A549 (cell line): ENCODE data around the gene CNDP1.

Experiments used
- CBX2 ChIP-seq: fragments of 200-600 bp; sonication (generic); IDR thresholded peaks from 2 replicates; pipeline ENCODE4 v1.6.1; 2016; ENCODE audit warnings: low read depth, mild to moderate bottlenecking, borderline replicate concordance
- EHMT2 ChIP-seq: fragments of 200-600 bp; sonication (generic); IDR thresholded peaks from 2 replicates; pipeline ENCODE4 v1.6.1; 2016; ENCODE audit warnings: antibody characterized with exemption, low read depth, mild to moderate bottlenecking, moderate library complexity
- HOXB13 ChIP-seq: fragments of 250-450 bp; sonication (Bioruptor Pico); IDR thresholded peaks from 2 replicates; pipeline ENCODE4 v1.5.0; 2020; ENCODE audit warnings: low read depth, mild to moderate bottlenecking, moderate library complexity
- JUNB ChIP-seq: fragments of >200 bp; sonication (Bioruptor Twin); formaldehyde crosslinking; IDR thresholded peaks from 2 replicates; pipeline ENCODE4 v1.6.1; 2016
- KDM1A ChIP-seq: fragments of 200-600 bp; sonication (generic); IDR thresholded peaks from 2 replicates; pipeline ENCODE4 v1.6.1; 2016; ENCODE audit warnings: low read depth, mild to moderate bottlenecking
- POLR2A ChIP-seq: IDR thresholded peaks from 2 replicates; pipeline ENCODE4 v1.6.1; 2012; ENCODE audit warnings: mild to moderate bottlenecking, low read length
- RFX5 ChIP-seq: fragments of 450-650 bp; IDR thresholded peaks from 2 replicates; pipeline ENCODE4 v1.7.1; 2014; ENCODE audit warnings: antibody characterized with exemption, mild to moderate bottlenecking, moderate library complexity
- RNF2 ChIP-seq: fragments of 200-600 bp; sonication (generic); IDR thresholded peaks from 2 replicates; pipeline ENCODE4 v1.6.1; 2016; ENCODE audit warnings: low read depth, mild to moderate bottlenecking, antibody characterized with exemption, moderate library complexity, borderline replicate concordance
- SMC3 ChIP-seq: fragments of >200 bp; sonication (Bioruptor Twin); formaldehyde crosslinking; IDR thresholded peaks from 3 replicates; pipeline ENCODE4 v1.6.1; 2018; ENCODE audit warnings: inconsistent platforms
- TF ChIP-seq, protein P1 (sequence below): fragments of 200-600 bp; sonication (generic); IDR thresholded peaks from 2 replicates; pipeline ENCODE4 v1.6.1; 2016; ENCODE audit warnings: antibody characterized with exemption, mild to moderate bottlenecking, moderate library complexity
- TF ChIP-seq, protein P2 (sequence below): fragments of >200 bp; sonication (Bioruptor Twin); formaldehyde crosslinking; IDR thresholded peaks from 3 replicates; pipeline ENCODE4 v1.5.1; 2016
- TF ChIP-seq, protein P3 (sequence below): fragments of 450-650 bp; IDR thresholded peaks from 2 replicates; pipeline ENCODE4 v1.6.1; 2014; ENCODE audit warnings: antibody characterized with exemption
- TF ChIP-seq, protein P4 (sequence below): fragments of 150-350 bp; IDR thresholded peaks from 2 replicates; pipeline ENCODE4 v1.6.1; 2014; ENCODE audit warnings: low read depth, mild to moderate bottlenecking, low read length

DNA sequence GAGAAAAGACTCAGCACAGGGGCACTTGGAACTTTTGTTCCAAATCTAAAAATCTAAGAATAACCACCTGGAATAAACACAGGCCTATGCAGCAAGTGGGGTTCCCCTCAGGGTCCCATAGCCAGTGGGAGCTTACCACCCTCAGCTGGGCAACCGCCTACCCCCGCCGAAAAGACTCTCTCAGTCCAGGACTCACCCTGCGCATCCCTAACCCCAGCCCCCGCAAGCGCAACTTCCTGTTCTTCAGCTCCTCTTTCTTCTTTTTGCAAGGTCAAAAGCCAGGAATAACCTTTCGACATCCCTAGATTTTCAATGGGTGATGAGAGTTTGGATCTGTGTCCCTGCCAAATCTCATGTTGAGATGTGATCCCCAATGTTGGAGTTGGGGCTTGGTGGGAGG is 13.6 kb downstream of the CNDP1 start:
- TF ChIP-seq POLR2A (no peak), CBX2 (no peak), HOXB13 (no peak), EHMT2 (no peak), RFX5 (no peak), JUNB (no peak), KDM1A (no peak), SMC3 (no peak), RNF2 (no peak)
- TF ChIP-seq, protein P1, sequence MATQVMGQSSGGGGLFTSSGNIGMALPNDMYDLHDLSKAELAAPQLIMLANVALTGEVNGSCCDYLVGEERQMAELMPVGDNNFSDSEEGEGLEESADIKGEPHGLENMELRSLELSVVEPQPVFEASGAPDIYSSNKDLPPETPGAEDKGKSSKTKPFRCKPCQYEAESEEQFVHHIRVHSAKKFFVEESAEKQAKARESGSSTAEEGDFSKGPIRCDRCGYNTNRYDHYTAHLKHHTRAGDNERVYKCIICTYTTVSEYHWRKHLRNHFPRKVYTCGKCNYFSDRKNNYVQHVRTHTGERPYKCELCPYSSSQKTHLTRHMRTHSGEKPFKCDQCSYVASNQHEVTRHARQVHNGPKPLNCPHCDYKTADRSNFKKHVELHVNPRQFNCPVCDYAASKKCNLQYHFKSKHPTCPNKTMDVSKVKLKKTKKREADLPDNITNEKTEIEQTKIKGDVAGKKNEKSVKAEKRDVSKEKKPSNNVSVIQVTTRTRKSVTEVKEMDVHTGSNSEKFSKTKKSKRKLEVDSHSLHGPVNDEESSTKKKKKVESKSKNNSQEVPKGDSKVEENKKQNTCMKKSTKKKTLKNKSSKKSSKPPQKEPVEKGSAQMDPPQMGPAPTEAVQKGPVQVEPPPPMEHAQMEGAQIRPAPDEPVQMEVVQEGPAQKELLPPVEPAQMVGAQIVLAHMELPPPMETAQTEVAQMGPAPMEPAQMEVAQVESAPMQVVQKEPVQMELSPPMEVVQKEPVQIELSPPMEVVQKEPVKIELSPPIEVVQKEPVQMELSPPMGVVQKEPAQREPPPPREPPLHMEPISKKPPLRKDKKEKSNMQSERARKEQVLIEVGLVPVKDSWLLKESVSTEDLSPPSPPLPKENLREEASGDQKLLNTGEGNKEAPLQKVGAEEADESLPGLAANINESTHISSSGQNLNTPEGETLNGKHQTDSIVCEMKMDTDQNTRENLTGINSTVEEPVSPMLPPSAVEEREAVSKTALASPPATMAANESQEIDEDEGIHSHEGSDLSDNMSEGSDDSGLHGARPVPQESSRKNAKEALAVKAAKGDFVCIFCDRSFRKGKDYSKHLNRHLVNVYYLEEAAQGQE, result no peak
- TF ChIP-seq, protein P2, sequence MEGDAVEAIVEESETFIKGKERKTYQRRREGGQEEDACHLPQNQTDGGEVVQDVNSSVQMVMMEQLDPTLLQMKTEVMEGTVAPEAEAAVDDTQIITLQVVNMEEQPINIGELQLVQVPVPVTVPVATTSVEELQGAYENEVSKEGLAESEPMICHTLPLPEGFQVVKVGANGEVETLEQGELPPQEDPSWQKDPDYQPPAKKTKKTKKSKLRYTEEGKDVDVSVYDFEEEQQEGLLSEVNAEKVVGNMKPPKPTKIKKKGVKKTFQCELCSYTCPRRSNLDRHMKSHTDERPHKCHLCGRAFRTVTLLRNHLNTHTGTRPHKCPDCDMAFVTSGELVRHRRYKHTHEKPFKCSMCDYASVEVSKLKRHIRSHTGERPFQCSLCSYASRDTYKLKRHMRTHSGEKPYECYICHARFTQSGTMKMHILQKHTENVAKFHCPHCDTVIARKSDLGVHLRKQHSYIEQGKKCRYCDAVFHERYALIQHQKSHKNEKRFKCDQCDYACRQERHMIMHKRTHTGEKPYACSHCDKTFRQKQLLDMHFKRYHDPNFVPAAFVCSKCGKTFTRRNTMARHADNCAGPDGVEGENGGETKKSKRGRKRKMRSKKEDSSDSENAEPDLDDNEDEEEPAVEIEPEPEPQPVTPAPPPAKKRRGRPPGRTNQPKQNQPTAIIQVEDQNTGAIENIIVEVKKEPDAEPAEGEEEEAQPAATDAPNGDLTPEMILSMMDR, result no peak
- TF ChIP-seq, protein P3, sequence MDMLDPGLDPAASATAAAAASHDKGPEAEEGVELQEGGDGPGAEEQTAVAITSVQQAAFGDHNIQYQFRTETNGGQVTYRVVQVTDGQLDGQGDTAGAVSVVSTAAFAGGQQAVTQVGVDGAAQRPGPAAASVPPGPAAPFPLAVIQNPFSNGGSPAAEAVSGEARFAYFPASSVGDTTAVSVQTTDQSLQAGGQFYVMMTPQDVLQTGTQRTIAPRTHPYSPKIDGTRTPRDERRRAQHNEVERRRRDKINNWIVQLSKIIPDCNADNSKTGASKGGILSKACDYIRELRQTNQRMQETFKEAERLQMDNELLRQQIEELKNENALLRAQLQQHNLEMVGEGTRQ, result no peak
- TF ChIP-seq, protein P4, sequence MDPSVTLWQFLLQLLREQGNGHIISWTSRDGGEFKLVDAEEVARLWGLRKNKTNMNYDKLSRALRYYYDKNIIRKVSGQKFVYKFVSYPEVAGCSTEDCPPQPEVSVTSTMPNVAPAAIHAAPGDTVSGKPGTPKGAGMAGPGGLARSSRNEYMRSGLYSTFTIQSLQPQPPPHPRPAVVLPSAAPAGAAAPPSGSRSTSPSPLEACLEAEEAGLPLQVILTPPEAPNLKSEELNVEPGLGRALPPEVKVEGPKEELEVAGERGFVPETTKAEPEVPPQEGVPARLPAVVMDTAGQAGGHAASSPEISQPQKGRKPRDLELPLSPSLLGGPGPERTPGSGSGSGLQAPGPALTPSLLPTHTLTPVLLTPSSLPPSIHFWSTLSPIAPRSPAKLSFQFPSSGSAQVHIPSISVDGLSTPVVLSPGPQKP, result no peak
